HG02970 (cell line): Measurements from ENCODE around the gene GHR.

ENCODE experiments used
- ATAC-seq: cut with Tn5 transposase; IDR thresholded peaks from one replicate; pipeline ENCODE4 v1.9.1; 2021; ENCODE audit warnings: mild to moderate bottlenecking, moderate library complexity, moderate number of reproducible peaks; ENCODE audit not compliant: unreplicated experiment, low FRiP score

The GHR gene

DNA sequence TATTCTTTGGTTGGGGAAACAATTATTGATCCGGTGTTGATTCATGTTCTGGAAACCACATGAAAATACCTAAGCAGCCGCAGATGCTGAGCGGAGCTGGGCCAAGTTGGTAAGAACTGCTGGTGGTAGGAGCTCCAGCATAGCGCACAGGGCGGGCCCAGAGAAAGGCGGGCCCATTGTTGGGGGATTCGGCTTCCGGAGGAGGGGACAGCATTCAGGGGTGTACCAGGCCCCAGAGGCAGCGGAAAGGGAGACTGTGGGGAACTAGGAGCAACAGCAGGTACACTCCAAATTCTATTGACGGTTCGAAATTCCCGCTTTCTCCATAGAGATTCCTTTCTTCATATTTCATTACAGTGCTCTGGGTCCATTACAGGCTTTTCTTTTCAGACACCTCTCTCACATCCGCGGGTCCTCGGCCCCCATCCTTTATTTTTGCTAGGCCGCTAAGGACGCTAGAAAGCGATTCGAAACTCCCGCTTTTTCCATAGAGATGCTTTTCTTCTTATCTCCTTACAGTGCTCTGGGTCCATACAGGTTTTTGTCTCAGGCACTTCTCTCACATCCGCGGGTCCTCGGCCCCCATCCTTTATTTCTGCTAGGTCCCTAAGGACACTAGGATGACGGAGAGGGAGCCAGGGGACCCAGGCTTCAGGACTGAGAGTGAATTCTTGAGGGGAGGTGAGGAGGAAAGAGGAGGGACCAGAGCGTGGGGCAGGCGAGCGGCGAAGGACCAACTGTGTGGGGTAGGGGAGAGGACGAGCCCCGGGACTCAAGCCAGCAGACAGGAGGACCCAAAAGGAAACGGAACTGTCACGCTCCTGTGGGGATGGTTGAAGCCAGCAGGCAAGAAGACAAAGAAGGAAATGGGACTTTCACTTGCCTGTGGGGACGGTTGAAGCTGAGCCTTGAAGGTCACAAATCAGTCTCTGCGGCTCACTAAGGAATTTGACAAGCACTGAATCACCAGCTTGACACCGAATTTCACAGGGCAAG, 333.7 kb downstream of the GHR start, which contains the start of gene CCDC152:
TSS of gene CCDC152 (plus strand) at position 213 of the 996 bp plus-strand sequence. CDS start 2,304 bp downstream, outside the sequence.
- no peak for ATAC-seq

DNA sequence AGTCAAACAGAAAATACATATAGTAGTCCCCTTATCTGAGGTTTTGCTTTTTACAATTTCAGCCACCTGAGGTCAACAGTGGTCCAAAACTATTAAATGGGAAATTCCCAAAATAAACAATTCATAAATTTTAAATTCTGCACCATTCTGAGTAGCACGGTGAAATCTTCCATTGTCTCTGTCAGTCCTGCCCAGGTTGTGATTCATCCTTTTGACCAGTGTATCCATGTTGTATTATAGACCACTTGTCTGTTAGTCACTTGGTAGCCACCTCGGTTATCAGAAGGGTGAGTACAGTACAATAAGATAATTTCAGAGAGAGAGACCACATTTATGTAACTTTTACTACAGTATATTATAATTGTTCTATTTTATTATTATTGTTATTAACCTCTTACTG, 336.2 kb downstream of the GHR start:
- ATAC-seq, result no peak

DNA sequence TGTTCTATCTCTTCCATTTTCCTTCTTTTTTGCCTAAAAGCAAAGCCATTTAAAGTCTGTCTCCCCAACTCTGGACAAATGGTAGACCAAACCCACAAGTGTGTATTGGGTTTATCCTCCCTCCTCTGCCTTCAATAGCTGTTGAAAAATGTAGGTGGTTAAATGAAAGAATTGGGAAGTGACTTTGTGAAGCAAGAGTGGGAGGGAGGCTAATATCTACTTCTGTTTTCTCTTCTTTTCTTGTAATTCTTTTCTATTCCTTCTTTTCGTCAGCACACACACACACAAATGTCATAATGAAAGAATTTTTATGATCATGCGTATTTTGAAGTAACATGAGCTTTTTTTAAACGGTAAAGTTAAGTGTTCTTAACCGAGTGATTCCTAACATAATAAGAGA, 337.2 kb downstream of the GHR start:
- no peak for ATAC-seq

DNA sequence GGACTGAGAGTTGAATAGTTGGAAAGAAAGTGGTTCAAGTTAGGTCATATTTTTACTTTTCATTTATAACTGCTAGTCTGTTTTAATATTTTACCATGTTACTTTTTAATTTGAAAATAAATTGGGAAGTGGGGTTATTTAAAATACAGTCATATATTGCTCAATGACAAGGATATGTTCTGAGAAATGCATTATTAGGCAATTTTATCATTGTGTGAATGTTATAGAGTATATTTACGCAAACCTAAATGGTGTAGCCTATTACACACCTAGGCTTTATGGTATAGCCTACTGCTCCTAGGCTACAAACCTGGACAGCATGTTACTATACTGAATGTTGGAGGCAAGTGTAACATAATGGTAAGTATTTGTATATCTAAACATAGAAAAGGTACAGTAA, 338.6 kb downstream of the GHR start:
- ATAC-seq, result no peak

DNA sequence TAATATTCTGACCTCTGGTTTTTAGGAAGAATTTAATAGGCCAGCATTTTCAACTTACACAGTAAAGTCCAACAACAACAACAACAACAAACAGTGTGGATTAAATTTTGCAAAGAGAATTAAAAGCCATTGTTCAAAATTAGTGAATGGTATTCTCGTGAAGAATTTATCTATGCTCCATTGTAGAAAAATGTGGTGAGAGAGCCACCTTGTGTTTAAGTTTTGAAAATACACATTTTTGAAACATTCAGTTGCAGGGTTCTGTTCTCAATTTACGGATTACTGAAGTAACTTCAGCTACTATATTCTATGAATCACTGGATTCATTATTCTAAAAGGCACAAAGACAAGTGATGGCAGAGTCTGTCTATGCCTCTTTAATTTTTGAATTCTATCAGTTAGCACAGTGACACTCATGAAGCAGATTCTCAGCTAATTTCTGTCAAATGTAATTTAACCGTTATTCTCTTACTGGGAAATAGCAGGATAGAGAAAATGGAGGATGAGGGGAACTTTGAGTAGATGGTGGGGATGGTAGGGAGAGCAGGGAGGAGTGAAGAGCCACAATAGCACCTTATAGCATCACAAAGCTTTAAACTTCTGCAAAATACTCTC, 344.4 kb downstream of the GHR start:
- no peak for ATAC-seq

DNA sequence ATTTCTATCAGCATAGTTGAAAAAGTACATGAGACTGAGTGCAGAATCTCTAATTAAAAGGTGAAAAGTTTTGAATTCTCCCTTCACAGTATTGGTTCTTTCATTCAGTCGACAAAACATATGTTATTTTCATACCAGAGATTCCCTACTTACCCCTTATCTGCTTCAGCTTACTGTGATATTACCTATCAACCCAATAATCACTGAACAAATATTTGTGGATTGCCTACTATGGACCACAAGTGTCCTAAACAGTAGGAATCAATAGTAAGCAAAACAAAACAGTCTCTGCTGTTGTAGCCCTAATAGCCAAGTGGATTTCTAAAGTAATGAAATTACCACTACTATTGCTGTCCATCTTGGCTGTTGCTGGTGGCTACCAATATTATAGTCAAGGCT, 344.9 kb downstream of the GHR start:
- no peak for ATAC-seq

DNA sequence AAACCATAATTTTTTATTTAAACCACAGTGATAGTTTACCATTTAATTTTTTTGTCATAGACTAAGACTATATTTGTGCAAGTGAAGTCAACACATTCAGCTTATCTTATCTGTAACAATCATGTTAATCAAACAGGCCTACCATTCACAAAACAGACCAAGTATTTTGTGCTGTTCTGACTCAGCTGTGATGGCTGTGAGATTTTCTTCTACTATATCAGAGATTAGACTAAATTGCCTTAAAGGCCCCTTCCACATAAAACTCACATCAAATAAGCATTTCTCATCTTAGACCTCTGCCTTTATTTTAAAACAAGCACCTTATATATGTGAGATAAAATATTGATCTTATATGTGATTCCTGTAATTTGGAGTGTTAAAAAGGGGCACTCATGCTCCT, 346.8 kb downstream of the GHR start:
- no peak for ATAC-seq
